GM19239 (cell line): ENCODE data around the gene SUPT5H.
A peak's percentile ranks its signal among the peaks of the same experiment; 100 is the strongest.

ENCODE experiments used
- DNase-seq: peaks from one replicate; pipeline ENCODE4 v3.0.0; 2011; ENCODE audit warnings: low spot score; ENCODE audit not compliant: insufficient read length
- FAIRE-seq: peaks from 2 replicates; lab custom pipeline; 2011; peaks lifted over from hg19 to GRCh38; lab: Jason Lieb, UNC

Gene SUPT5H

DNA sequence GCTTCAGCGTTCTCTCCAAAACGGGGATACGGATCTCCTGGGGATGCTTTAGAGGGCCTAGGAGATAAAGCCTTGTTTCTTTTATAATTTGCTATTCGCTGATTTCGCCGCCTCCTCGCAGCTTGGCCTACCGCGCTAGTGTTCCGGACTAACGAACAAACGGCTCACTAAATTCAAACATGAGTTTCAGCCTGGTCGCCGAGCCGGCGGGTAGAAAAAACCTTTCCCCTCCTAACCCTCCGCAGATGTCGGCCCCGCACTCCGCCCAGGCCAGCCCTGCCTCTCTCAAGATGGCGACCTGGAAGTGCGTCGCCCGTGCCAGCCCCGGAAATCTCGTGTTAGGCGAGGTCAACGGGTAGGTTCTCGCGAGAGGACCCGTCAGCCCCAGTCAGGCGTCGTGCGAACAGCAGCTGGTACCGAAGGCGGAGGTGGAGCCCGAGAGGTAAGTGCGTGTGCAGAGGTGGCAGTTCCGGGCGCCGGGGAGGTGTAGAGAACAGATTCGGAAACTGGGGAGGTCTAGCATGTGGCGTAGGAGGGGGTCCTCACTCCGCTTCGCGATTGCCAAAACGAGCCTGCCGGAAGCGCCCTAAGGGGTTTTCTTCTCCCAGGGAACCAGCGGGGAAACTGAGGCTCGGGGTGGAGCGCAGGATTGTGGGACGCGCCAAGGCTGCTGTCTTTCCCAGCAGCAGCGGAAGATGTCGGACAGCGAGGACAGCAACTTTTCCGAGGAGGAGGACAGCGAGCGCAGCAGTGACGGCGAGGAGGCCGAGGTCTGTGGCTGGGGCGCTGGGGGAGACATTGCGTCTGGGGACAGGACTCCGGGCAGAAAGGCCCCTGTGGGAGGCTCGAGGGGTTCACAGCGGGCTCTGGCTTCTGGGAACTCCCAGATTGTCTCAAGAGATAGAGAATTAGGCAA lies at the start of gene SUPT5H:
Gene SUPT5H, plus strand, starts transcription at position 387 of the 916 bp plus-strand sequence. Its CDS starts 309 bp downstream, at position 696.
- FAIRE-seq, result peak; percentile 94

GRCh38 chr19:39397360-39398296 lies 47.8 kb upstream of the SUPT5H start:
- DNase-seq, result peak; percentile 78
- FAIRE-seq, result peak; percentile 83

More for the DNA sequence above, at the start of gene SUPT5H:
- peak; percentile 94 for DNase-seq

DNA sequence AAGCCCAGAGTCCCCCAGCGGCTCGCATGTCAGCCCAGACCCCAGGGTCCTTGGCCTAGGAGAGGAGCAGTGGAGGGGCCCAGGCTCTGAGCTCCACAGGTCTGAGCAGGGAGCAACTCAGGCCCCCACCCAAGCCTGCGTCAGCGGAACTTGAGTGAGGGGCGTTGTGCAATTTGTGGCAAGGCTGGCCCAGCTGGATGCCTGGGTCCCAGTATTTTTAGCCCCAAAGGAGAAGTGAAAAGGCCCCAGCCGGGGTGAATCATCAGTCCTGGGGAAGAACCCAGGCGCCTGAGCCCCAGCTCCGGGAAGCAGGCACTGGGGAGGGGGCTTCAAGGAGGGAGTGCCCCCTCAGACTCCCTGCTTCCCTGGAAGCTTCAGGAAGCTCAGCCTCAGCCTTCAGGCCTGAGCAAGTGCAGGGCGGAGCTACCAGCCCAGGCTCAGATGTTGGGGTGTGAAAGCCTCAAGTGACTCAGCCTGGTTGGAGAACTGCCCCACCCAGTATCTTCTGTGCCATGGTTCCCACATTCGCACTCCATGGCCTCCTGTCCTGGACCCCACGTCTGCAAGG lies 47.0 kb upstream of the SUPT5H start:
- no peak for DNase-seq
- FAIRE-seq, result no peak

DNA sequence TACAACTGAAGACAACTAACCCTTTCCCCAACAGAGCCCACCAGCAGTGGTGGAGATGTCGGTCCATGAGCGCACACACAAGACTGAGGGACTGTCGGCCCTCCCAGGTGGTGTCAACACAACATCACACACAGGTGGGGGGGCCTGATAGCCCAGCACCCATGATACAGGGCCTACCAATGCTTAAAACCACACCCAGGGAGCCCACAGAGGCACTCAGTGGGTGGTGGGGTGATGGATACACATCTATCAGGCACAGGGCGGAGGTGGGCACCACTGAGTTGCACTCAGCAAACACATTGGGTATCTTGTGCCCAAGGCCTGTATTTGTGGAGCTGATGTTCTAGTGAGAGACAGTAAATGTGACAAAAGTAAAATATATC lies 45.7 kb upstream of the SUPT5H start:
- FAIRE-seq, result no peak
- no peak for DNase-seq

DNA sequence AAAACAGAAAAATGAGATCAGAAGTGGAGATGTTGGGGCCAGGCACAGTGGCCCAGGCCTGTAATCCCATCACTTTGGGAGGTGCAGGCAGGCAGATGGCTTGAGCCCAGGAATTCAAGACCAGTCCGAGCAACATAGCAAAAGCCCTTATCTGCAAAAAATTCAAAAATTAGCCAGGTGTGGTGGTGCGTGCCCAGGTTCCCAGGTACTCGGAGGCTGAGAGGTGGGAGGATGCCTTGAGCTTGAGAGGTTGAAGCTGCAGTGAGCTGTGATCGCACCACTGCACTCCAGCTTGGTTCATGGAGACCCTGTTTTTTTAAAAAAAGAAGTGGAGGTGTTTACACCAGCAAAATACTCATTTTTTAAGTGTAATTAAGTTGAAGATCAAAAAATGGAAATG lies 45.3 kb upstream of the SUPT5H start:
- no peak for FAIRE-seq
- DNase-seq, result no peak

- FAIRE-seq, result no peak
- DNase-seq, result no peak
Measured at GRCh38 chr19:39401070-39401548, 44.3 kb upstream of the SUPT5H start.

GRCh38 chr19:39401549-39402345 lies 43.6 kb upstream of the SUPT5H start:
- no peak for DNase-seq
- peak; percentile 81 for FAIRE-seq

DNA sequence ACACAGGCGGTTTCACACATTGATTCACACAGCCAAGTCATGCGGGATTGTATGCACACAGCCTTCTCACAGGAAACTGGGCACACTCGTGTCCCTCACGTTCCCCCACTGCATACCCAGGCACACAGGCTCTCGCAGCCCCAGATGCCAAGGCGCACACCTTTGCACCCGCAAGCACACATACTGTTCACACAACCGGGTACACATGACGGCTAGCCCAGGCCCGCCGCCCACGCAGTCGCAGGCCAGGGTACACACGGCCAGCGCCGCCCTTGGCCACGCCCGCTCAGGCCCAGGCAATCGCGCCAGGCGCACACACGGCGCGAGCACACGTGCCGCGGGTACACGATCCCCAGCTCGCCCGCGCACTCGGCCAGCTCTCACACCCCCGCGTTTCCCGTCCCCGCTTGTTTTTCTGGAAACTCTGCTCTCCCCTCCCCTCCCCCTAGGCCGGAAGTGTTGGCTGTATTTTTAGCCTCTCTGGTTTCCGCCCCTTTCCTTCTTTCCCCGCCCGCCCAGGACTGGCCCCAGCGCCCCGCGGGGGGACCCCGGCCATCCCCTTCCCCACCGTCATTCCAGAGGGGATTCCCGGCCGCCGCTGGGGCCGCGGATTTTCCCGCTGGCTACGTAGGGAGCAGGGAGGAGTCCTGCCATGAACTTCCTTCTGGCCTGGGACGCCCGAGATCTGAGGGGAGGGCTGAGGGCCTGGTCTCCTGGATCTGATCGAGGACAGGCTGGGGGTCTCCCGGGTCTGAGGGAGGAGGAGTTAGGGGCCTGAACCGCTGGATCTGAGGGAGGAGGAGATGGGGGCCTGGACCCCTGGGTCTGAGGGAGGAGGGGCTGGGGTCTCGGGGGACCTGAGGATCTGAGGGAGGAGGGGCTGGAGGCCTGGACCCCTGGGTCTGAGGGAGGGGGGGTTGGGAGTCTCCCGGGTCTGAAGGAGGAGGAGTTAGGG lies 42.8 kb upstream of the SUPT5H start:
- no peak for DNase-seq
- peak; percentile 74 for FAIRE-seq

- DNase-seq, result no peak
- no peak for FAIRE-seq
Measured at GRCh38 chr19:39403331-39404312, 41.8 kb upstream of the SUPT5H start.

DNA sequence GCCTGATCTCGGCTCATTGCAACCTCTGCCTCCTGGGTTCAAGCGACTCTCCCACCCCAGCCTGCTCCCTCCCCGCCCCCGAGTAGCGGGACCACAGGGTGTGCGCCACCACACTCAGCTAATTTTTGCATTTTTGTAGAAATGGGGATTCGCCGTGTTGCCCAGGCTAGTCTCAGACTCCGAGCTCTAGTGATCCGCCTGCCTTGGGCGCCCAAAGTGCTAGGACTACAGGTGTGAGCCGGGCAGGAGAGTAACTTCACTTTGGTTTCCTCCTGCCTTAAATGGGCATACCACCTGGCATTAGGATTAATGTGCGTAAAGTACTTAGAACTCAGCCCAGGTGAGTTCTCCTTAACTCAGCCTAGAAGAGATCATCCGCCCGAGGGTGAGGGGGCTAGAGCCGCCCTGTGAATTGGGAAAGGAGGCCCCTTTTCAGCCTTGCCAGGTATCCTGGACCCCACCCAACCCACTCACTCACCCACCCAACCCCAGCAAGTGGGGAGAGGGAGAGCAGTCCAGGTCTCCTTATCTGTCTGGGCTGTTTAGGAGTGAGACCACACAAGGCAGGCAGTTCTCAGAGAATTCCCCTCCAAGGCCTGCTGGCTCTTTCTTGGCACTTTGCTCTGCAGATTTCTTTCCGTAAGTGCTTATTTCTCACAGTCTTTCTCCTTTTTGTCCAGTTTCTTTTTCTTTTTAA lies 40.0 kb upstream of the SUPT5H start:
- DNase-seq (no peak), FAIRE-seq (no peak)

DNA sequence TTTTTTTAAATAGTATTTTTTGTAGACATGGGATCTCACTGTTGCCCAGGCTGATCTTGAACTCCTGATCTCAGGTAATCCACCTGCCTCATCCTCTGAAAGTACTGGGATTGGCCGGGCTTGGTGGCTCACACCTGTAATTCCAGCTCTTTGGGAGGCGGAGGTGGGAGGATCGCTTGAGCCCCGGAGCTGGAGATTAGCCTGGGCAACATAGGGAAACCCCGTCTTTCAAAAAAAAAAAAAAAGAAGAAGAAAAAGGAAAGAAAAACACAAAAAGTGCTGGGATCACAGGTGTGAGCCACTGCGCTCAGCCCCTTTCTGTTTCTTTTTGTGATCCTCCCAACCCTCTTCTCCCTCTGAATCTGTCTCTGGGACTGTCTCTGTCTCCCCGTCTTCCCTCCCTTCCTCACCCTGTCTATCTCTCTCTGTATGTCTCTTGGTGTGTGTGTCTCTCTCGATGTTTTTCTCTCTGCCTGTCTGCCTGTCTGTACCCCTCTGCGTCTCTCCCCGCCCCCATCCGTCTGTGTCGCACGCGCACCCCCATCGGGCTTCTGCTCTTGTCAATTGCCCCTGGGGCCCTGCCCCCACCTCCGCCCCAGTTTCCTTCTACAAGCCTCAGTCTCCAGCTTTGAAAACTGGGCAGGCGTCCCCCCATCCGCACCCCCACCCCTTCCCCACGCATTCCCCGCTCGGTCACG lies 39.3 kb upstream of the SUPT5H start:
- no peak for DNase-seq

GRCh38 chr19:39406656-39407409 lies 38.5 kb upstream of the SUPT5H start, which contains the start of gene ZFP36:
Gene ZFP36, plus strand, starts transcription at chr19:39406847. Its CDS starts 58 bp downstream, at chr19:39406905.
- FAIRE-seq (peak; percentile 78), DNase-seq (no peak)

More for the DNA sequence above, 39.3 kb upstream of the SUPT5H start:
- FAIRE-seq, result peak; percentile 66

- peak; percentile 40 for FAIRE-seq
- no peak for DNase-seq
Measured at GRCh38 chr19:39407410-39407659, 38.0 kb upstream of the SUPT5H start.

DNA sequence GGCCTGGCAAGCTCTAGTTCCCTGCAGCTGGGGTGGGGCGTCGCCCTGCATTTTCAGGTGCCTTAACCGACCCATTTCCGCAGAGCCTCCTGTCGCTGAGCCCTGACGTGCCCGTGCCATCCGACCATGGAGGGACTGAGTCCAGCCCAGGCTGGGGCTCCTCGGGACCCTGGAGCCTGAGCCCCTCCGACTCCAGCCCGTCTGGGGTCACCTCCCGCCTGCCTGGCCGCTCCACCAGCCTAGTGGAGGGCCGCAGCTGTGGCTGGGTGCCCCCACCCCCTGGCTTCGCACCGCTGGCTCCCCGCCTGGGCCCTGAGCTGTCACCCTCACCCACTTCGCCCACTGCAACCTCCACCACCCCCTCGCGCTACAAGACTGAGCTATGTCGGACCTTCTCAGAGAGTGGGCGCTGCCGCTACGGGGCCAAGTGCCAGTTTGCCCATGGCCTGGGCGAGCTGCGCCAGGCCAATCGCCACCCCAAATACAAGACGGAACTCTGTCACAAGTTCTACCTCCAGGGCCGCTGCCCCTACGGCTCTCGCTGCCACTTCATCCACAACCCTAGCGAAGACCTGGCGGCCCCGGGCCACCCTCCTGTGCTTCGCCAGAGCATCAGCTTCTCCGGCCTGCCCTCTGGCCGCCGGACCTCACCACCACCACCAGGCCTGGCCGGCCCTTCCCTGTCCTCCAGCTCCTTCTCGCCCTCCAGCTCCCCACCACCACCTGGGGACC lies 37.6 kb upstream of the SUPT5H start:
- FAIRE-seq, result no peak
- DNase-seq, result no peak
